ENCODE results near the gene SCUBE2.

SCUBE2 gene

GRCh38 chr11:9091044-9091922 lies at the start of gene SCUBE2:
SCUBE2 (minus strand) TSS chr11:9091599; CDS start chr11:9091528, 71 bp downstream.
- Histone ChIP-seq H3K27ac (ENCODE audit: low read depth, low read length) (no peak within 1 kb of the TSS), H3K4me1 (ENCODE audit: control insufficient read depth, insufficient read depth, low read length) (no peaks in the 10 kb centered on the region), H3K36me3 (ENCODE audit: control insufficient read depth, insufficient read depth, low read length) (no peaks in the 10 kb centered on the region), H3K9ac (ENCODE audit: low read length) (no peak within 1 kb of the TSS), H3K27me3 (ENCODE audit: control insufficient read depth, insufficient read depth, low read length) (peaks cover 6% of the 10 kb centered on the region), H3K4me3 (ENCODE audit: low read length) (peak within 1 kb of the TSS; percentile 55)

DNA sequence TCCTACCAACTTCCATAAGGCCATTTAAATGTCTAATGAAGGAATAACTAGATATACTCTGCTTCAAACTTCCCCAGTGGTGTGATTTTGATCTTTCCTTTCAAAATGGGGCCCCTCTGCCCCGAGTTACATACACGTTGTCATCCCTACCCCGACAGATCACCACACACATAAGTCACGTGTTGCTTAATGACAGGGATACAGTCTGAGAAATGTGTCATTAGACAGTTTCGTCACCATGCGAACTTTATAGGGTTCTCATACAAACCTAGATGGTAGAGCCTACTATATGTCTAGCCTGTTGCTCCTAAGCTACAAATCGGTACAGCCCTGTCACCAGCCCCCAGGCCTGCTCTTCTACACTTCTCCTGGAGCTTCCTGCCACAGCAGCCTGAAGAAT lies 49.8 kb upstream of the SCUBE2 start:
- Histone ChIP-seq H3K4me3 (ENCODE audit: low read length) (no peak overlapping the region), H3K4me1 (ENCODE audit: control insufficient read depth, insufficient read depth, low read length) (no peaks in the 10 kb centered on the region), H3K27ac (ENCODE audit: low read depth, low read length) (no peak overlapping the region), H3K36me3 (ENCODE audit: control insufficient read depth, insufficient read depth, low read length) (peaks cover 18% of the 10 kb centered on the region), H3K9ac (ENCODE audit: low read length) (no peak overlapping the region), H3K27me3 (ENCODE audit: control insufficient read depth, insufficient read depth, low read length) (no peaks in the 10 kb centered on the region)

DNA sequence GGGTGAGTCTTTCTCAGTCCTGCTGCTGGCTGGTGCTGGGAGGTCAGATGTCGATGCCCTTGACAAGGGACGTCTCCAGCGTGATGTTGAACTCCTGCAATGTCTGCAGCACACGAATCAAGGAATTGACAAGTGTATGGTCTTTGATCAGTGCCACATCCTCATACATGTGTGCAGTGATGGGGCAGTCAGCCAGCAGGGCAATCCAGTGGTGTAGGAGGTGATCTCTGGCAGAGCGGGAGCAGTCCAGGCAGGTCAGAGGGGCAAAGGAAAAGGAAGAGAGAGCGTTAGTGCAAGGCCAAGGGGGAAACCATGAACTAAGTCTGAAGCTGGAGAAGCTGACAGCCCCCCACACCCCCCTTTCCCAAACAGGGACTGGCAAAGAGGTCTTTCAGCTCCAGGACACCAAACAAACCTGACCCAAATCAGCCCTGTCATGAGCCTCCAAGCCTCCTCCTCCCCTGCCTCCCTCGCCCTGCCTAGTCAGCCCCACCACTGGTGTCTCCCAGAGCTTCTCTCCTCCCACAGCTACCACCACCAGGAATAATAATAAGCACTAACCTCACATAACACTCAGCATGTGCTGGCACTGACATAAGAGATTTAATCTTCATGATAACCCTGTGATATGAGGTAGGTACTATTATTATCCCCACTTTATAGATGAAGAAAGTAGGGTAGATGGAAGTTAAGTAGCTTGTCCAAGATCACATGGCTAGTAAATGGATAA lies 48.4 kb upstream of the SCUBE2 start:
- no peaks in the 10 kb centered on the region for H3K4me1 ChIP-seq (ENCODE audit: control insufficient read depth, insufficient read depth, low read length)
- no peaks in the 10 kb centered on the region for H3K27me3 ChIP-seq (ENCODE audit: control insufficient read depth, insufficient read depth, low read length)
- no peak overlapping the region for H3K27ac ChIP-seq (ENCODE audit: low read depth, low read length)
- H3K9ac ChIP-seq (ENCODE audit: low read length), result no peak overlapping the region
- H3K36me3 ChIP-seq (ENCODE audit: control insufficient read depth, insufficient read depth, low read length), result peaks cover 18% of the 10 kb centered on the region
- no peak overlapping the region for H3K4me3 ChIP-seq (ENCODE audit: low read length)

DNA sequence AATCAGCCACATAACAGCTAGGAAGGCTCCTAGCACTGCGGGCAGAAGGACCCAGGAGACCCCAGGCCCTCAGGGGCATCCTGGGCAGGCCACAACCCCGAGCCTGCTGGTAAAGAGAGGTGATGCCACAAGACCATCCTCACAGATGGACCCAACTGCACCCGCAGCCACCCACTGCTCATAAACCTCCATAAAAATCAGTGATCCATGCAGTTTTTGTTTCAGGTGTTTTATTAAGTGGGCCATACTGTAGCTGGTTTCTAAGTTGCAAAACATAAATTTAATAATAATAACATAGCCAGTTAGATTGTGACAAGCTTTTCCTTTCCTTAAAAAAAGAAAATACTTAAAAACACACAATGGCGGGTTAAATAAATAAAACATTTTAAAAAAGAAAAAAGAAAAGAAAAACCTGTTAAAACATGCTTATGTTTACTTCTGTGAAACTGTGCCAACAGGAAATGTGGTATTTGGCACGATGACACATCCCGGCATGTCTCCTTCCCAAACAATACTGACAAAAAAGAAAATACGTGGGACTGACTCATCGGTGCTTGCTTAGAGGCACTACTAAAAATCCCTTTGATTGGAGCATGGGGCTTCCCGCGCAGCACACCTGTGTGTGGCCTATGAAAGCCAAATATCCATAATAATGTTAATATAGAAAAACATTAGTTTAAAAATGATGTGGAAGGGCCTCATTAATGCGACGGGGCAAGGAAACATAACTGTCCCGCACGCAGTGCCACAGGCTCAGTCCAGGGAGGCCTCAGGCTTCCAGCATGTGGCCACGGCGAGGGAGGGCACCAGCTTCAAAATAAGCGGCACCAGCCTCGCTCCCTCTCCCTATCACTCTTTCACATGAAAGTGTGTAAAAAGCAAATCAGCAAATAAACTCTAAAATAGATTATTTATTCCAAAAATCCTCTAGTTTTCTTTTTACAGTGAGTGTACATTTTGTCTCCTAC lies 47.5 kb upstream of the SCUBE2 start:
- H3K36me3 ChIP-seq (ENCODE audit: control insufficient read depth, insufficient read depth, low read length), result peaks cover 15% of the 10 kb centered on the region
- H3K9ac ChIP-seq (ENCODE audit: low read length), result no peak overlapping the region
- H3K4me3 ChIP-seq (ENCODE audit: low read length), result no peak overlapping the region
- no peaks in the 10 kb centered on the region for H3K4me1 ChIP-seq (ENCODE audit: control insufficient read depth, insufficient read depth, low read length)
- H3K27ac ChIP-seq (ENCODE audit: low read depth, low read length), result no peak overlapping the region
- no peaks in the 10 kb centered on the region for H3K27me3 ChIP-seq (ENCODE audit: control insufficient read depth, insufficient read depth, low read length)

- Histone ChIP-seq H3K27ac (ENCODE audit: low read depth, low read length) (no peak overlapping the region), H3K4me1 (ENCODE audit: control insufficient read depth, insufficient read depth, low read length) (no peaks in the 10 kb centered on the region), H3K9ac (ENCODE audit: low read length) (no peak overlapping the region), H3K4me3 (ENCODE audit: low read length) (no peak overlapping the region), H3K36me3 (ENCODE audit: control insufficient read depth, insufficient read depth, low read length) (peaks cover 8% of the 10 kb centered on the region), H3K27me3 (ENCODE audit: control insufficient read depth, insufficient read depth, low read length) (no peaks in the 10 kb centered on the region)
These were observed 46.7 kb upstream of the SCUBE2 start for GRCh38 chr11:9138133-9138453.

DNA sequence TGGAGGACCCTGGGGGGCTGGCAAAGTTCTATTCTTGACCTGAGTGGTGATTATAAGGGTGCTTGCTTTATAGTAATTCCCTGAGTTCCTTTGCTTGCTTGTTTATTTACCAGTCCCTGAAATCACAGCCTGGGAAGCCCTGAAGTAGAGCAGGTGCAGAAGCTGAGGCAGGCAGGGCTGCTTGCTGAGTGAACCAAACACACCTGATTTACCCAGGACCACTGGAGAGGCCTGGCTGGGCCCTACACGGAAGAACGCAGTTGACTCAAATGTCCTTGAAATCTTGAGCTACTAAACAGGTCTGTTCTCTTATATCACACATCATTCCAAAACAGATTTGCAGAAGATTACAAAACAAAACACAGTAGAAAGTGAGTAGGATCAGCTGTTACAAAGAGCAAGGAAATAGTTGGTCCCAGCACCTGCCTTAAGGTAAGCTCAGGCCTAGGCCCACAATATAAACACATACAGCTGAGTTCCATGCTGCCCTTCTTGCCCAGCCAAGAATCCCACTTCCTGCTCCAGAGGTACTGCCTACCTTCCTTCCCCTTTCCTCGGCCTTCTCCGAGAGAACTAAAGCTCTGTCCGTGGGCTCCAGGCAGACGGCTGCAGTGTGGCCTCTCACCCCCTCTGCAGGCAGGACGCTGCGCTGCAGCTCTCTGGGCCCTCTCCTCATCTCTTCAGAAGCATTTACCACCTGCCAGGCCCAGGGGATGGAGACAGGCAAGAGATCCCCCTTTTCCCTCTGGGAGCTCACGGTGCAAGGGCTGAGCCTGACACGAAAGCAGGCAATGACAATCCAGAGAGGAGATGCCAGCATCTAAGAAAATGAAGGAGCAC lies 46.1 kb upstream of the SCUBE2 start:
- H3K4me1 ChIP-seq (ENCODE audit: control insufficient read depth, insufficient read depth, low read length), result no peaks in the 10 kb centered on the region
- H3K4me3 ChIP-seq (ENCODE audit: low read length), result no peak overlapping the region
- H3K9ac ChIP-seq (ENCODE audit: low read length), result no peak overlapping the region
- peaks cover 10% of the 10 kb centered on the region for H3K36me3 ChIP-seq (ENCODE audit: control insufficient read depth, insufficient read depth, low read length)
- H3K27me3 ChIP-seq (ENCODE audit: control insufficient read depth, insufficient read depth, low read length), result no peaks in the 10 kb centered on the region
- no peak overlapping the region for H3K27ac ChIP-seq (ENCODE audit: low read depth, low read length)

DNA sequence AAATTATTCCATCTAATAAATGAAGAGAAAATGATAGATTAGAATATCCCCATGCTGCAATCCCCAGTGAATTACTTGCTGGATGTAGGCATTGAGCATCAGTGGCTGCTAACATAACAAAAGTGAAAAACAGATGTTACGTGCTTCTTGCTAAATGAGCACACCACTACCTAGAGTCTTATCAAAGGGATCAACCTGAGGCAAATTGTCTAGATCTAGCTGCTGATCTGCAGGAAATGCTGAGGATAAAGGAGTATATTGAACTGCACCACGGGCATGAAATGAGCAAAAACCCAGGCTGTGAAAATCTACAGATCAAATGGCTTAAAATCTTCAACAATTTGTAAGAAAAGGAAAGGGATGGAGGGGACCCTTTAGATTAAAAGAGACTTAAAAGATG lies 45.3 kb upstream of the SCUBE2 start:
- H3K27me3 ChIP-seq (ENCODE audit: control insufficient read depth, insufficient read depth, low read length), result no peaks in the 10 kb centered on the region
- H3K4me3 ChIP-seq (ENCODE audit: low read length), result no peak overlapping the region
- no peaks in the 10 kb centered on the region for H3K4me1 ChIP-seq (ENCODE audit: control insufficient read depth, insufficient read depth, low read length)
- no peak overlapping the region for H3K27ac ChIP-seq (ENCODE audit: low read depth, low read length)
- peaks cover 9% of the 10 kb centered on the region for H3K36me3 ChIP-seq (ENCODE audit: control insufficient read depth, insufficient read depth, low read length)
- H3K9ac ChIP-seq (ENCODE audit: low read length), result no peak overlapping the region

- Histone ChIP-seq H3K36me3 (ENCODE audit: control insufficient read depth, insufficient read depth, low read length) (peaks cover 2% of the 10 kb centered on the region), H3K27me3 (ENCODE audit: control insufficient read depth, insufficient read depth, low read length) (no peaks in the 10 kb centered on the region), H3K4me3 (ENCODE audit: low read length) (no peak overlapping the region), H3K27ac (ENCODE audit: low read depth, low read length) (no peak overlapping the region), H3K4me1 (ENCODE audit: control insufficient read depth, insufficient read depth, low read length) (no peaks in the 10 kb centered on the region), H3K9ac (ENCODE audit: low read length) (no peak overlapping the region)
These were observed 42.6 kb upstream of the SCUBE2 start for GRCh38 chr11:9133956-9134355.

GRCh38 chr11:9132203-9132878 lies 40.9 kb upstream of the SCUBE2 start:
- Histone ChIP-seq H3K27ac (ENCODE audit: low read depth, low read length) (no peak overlapping the region), H3K4me1 (ENCODE audit: control insufficient read depth, insufficient read depth, low read length) (no peaks in the 10 kb centered on the region), H3K9ac (ENCODE audit: low read length) (no peak overlapping the region), H3K36me3 (ENCODE audit: control insufficient read depth, insufficient read depth, low read length) (peaks cover 2% of the 10 kb centered on the region), H3K27me3 (ENCODE audit: control insufficient read depth, insufficient read depth, low read length) (no peaks in the 10 kb centered on the region), H3K4me3 (ENCODE audit: low read length) (no peak overlapping the region)

GRCh38 chr11:9130297-9130696 lies 38.9 kb upstream of the SCUBE2 start:
- H3K4me3 ChIP-seq (ENCODE audit: low read length), result no peak overlapping the region
- peaks cover 2% of the 10 kb centered on the region for H3K36me3 ChIP-seq (ENCODE audit: control insufficient read depth, insufficient read depth, low read length)
- no peak overlapping the region for H3K27ac ChIP-seq (ENCODE audit: low read depth, low read length)
- H3K4me1 ChIP-seq (ENCODE audit: control insufficient read depth, insufficient read depth, low read length), result no peaks in the 10 kb centered on the region
- no peaks in the 10 kb centered on the region for H3K27me3 ChIP-seq (ENCODE audit: control insufficient read depth, insufficient read depth, low read length)
- H3K9ac ChIP-seq (ENCODE audit: low read length), result no peak overlapping the region

GRCh38 chr11:9126636-9127035 lies 35.2 kb upstream of the SCUBE2 start:
- H3K4me1 ChIP-seq (ENCODE audit: control insufficient read depth, insufficient read depth, low read length), result no peaks in the 10 kb centered on the region
- H3K27ac ChIP-seq (ENCODE audit: low read depth, low read length), result no peak overlapping the region
- H3K36me3 ChIP-seq (ENCODE audit: control insufficient read depth, insufficient read depth, low read length), result no peaks in the 10 kb centered on the region
- no peak overlapping the region for H3K4me3 ChIP-seq (ENCODE audit: low read length)
- no peaks in the 10 kb centered on the region for H3K27me3 ChIP-seq (ENCODE audit: control insufficient read depth, insufficient read depth, low read length)
- no peak overlapping the region for H3K9ac ChIP-seq (ENCODE audit: low read length)

Measured in rectal smooth muscle tissue (tissue), 1 donor.